Activated CD8-positive, alpha-beta T cell treated with anti-CD3 and anti-CD28 coated beads, Interleukin-2, amount 10 ng/mL, durations not matched to agents 7 days and 5 days (primary cell): ENCODE data around the gene WSCD2. TPM values are rescaled to one million over a fixed set of nuclear protein-coding genes. Genes with fewer than 3 reads are reported as not detected.

Experiments used
- ATAC-seq: fragments of 150-1000 bp; cut with Tn5 transposase; one replicate; pipeline ENCODE4 v1.10.0; 2021; ENCODE audit warnings: moderate library complexity
- CTCF ChIA-PET: fragments of 350-600 bp; sonication (Branson Sonifier 250); formaldehyde crosslinking; loops from one replicate; lab custom pipeline; 2021; ENCODE audit warnings: antibody characterized with exemption; lab: Charles Lee
- POLR2A ChIA-PET: fragments of 350-600 bp; sonication (Branson Sonifier 250); formaldehyde crosslinking; loops from one replicate; lab custom pipeline; 2021; ENCODE audit warnings: antibody characterized with exemption; lab: Charles Lee
- DNase-seq: peaks from one replicate; pipeline ENCODE4 v3.0.0-alpha.2; 2020
- H3K27ac Mint-ChIP-seq: one replicate; pipeline ENCODE4 v1.8.0; 2021; ENCODE audit warnings: mild to moderate bottlenecking, mixed read lengths
- H3K27me3 Mint-ChIP-seq: one replicate; pipeline ENCODE4 v1.8.0; 2021; ENCODE audit warnings: low read depth, mixed read lengths
- H3K36me3 Mint-ChIP-seq: one replicate; pipeline ENCODE4 v1.8.0; 2021; ENCODE audit warnings: low read depth, mixed read lengths
- H3K4me1 Mint-ChIP-seq: one replicate; pipeline ENCODE4 v1.8.0; 2021; ENCODE audit warnings: low read depth, mixed read lengths
- H3K4me3 Mint-ChIP-seq: one replicate; pipeline ENCODE4 v1.8.0; 2021; ENCODE audit warnings: mild to moderate bottlenecking, mixed read lengths
- H3K9me3 Mint-ChIP-seq: one replicate; pipeline ENCODE4 v1.8.0; 2022; ENCODE audit warnings: mixed read lengths; ENCODE audit not compliant: insufficient read depth
- total RNA-seq, 2 experiments: library from RNA; stranded (reverse); gene quantifications; one replicate each; pipeline ENCODE4 v1.2.3, GENCODE V29; 2021

The WSCD2 gene
- total RNA-seq, 2 experiments from 2014 or later: not detected

- Mint-ChIP-seq H3K27ac (no peak overlapping the region), H3K36me3 (no peaks in the 10 kb centered on the region), H3K9me3 (no peaks in the 10 kb centered on the region), H3K4me3 (no peak overlapping the region), H3K27me3 (peaks cover 2% of the 10 kb centered on the region), H3K4me1 (no peaks in the 10 kb centered on the region)
- ATAC-seq: no peak
- ChIA-PET CTCF (no interaction called here), POLR2A (no interaction called here)
- DNase-seq: no peak
Observed at GRCh38 chr12:108191938-108192337, 62.9 kb downstream of the WSCD2 start.

GRCh38 chr12:108193493-108193892 is 64.4 kb downstream of the WSCD2 start:
- CTCF ChIA-PET: interaction anchor here (2.0 kb wide), 1 partner anchor 11 kb away, joined by 7 read pairs; no protein-coding TSS in a partner anchor
- POLR2A ChIA-PET: no interaction called here
- H3K27me3 Mint-ChIP-seq: no peaks in the 10 kb centered on the region
- DNase-seq (no peak), ATAC-seq (no peak)
- H3K36me3 Mint-ChIP-seq: no peaks in the 10 kb centered on the region
- no peak overlapping the region for H3K4me3 Mint-ChIP-seq
- no peaks in the 10 kb centered on the region for H3K9me3 Mint-ChIP-seq
- H3K27ac Mint-ChIP-seq: no peak overlapping the region
- H3K4me1 Mint-ChIP-seq: no peaks in the 10 kb centered on the region

- Mint-ChIP-seq H3K4me3 (no peak overlapping the region), H3K27ac (no peak overlapping the region), H3K36me3 (no peaks in the 10 kb centered on the region), H3K4me1 (no peaks in the 10 kb centered on the region), H3K27me3 (no peaks in the 10 kb centered on the region), H3K9me3 (no peaks in the 10 kb centered on the region)
- peak; percentile 31 for DNase-seq
- no peak for ATAC-seq
- CTCF ChIA-PET: interaction anchor here (0.7 to 2.0 kb wide), 3 partner anchors 11 to 203 kb away, joined by 3 to 7 read pairs (median 3); no protein-coding TSS in a partner anchor
- POLR2A ChIA-PET: no interaction called here
Observed at GRCh38 chr12:108193917-108194316, 64.8 kb downstream of the WSCD2 start.

GRCh38 chr12:108194585-108194984 is 65.5 kb downstream of the WSCD2 start:
- no peak for ATAC-seq
- no peaks in the 10 kb centered on the region for H3K27me3 Mint-ChIP-seq
- H3K36me3 Mint-ChIP-seq: no peaks in the 10 kb centered on the region
- CTCF ChIA-PET: interaction anchor here (0.7 to 2.0 kb wide), 5 partner anchors 12 to 203 kb away, joined by 3 to 7 read pairs (median 3); no protein-coding TSS in a partner anchor
- no peak overlapping the region for H3K27ac Mint-ChIP-seq
- H3K4me3 Mint-ChIP-seq: no peak overlapping the region
- DNase-seq: no peak
- no peaks in the 10 kb centered on the region for H3K4me1 Mint-ChIP-seq
- POLR2A ChIA-PET: no interaction called here
- no peaks in the 10 kb centered on the region for H3K9me3 Mint-ChIP-seq

GRCh38 chr12:108196319-108196718 is 67.2 kb downstream of the WSCD2 start:
- no peaks in the 10 kb centered on the region for H3K36me3 Mint-ChIP-seq
- no peak for ATAC-seq
- POLR2A ChIA-PET: no interaction called here
- H3K9me3 Mint-ChIP-seq: no peaks in the 10 kb centered on the region
- H3K4me3 Mint-ChIP-seq: no peak overlapping the region
- no peak overlapping the region for H3K27ac Mint-ChIP-seq
- no peak for DNase-seq
- H3K4me1 Mint-ChIP-seq: no peaks in the 10 kb centered on the region
- CTCF ChIA-PET: interaction anchor here (1.0 kb wide), 1 partner anchor 312 kb away, joined by 3 read pairs; no protein-coding TSS in a partner anchor
- H3K27me3 Mint-ChIP-seq: peaks cover 7% of the 10 kb centered on the region

GRCh38 chr12:108196921-108197320 is 67.8 kb downstream of the WSCD2 start:
- ATAC-seq (no peak), DNase-seq (no peak)
- H3K4me3 Mint-ChIP-seq: no peak overlapping the region
- H3K4me1 Mint-ChIP-seq: no peaks in the 10 kb centered on the region
- peaks cover 7% of the 10 kb centered on the region for H3K27me3 Mint-ChIP-seq
- POLR2A ChIA-PET: no interaction called here
- H3K9me3 Mint-ChIP-seq: no peaks in the 10 kb centered on the region
- CTCF ChIA-PET: no interaction called here
- no peak overlapping the region for H3K27ac Mint-ChIP-seq
- H3K36me3 Mint-ChIP-seq: no peaks in the 10 kb centered on the region

GRCh38 chr12:108198043-108198442 is 69.0 kb downstream of the WSCD2 start:
- no peak overlapping the region for H3K4me3 Mint-ChIP-seq
- H3K4me1 Mint-ChIP-seq: no peaks in the 10 kb centered on the region
- no peak overlapping the region for H3K27ac Mint-ChIP-seq
- peaks cover 9% of the 10 kb centered on the region for H3K27me3 Mint-ChIP-seq
- ChIA-PET POLR2A (no interaction called here), CTCF (no interaction called here)
- H3K9me3 Mint-ChIP-seq: no peaks in the 10 kb centered on the region
- no peak for DNase-seq
- no peak for ATAC-seq
- H3K36me3 Mint-ChIP-seq: no peaks in the 10 kb centered on the region

- no peak overlapping the region for H3K27ac Mint-ChIP-seq
- DNase-seq: no peak
- no peaks in the 10 kb centered on the region for H3K36me3 Mint-ChIP-seq
- CTCF ChIA-PET: no interaction called here
- H3K9me3 Mint-ChIP-seq: no peaks in the 10 kb centered on the region
- H3K27me3 Mint-ChIP-seq: peaks cover 11% of the 10 kb centered on the region
- no peaks in the 10 kb centered on the region for H3K4me1 Mint-ChIP-seq
- no peak overlapping the region for H3K4me3 Mint-ChIP-seq
- no peak for ATAC-seq
- POLR2A ChIA-PET: no interaction called here
Observed at GRCh38 chr12:108199106-108199505, 70.0 kb downstream of the WSCD2 start.

- no peak for ATAC-seq
- Mint-ChIP-seq H3K4me1 (no peaks in the 10 kb centered on the region), H3K27me3 (peaks cover 13% of the 10 kb centered on the region), H3K36me3 (no peaks in the 10 kb centered on the region), H3K4me3 (no peak overlapping the region), H3K9me3 (no peaks in the 10 kb centered on the region), H3K27ac (no peak overlapping the region)
- DNase-seq: no peak
- CTCF ChIA-PET: interaction anchor here (0.6 to 2.5 kb wide), 2 partner anchors 13 to 211 kb away, joined by 3 to 7 read pairs; no protein-coding TSS in a partner anchor
- POLR2A ChIA-PET: no interaction called here
Observed at GRCh38 chr12:108201808-108202207, 72.7 kb downstream of the WSCD2 start.

GRCh38 chr12:108204117-108204987 is 75.3 kb downstream of the WSCD2 start:
- H3K27me3 Mint-ChIP-seq: peaks cover 17% of the 10 kb centered on the region
- H3K4me3 Mint-ChIP-seq: no peak overlapping the region
- no peaks in the 10 kb centered on the region for H3K9me3 Mint-ChIP-seq
- DNase-seq (no peak), ATAC-seq (no peak)
- no peaks in the 10 kb centered on the region for H3K36me3 Mint-ChIP-seq
- no peak overlapping the region for H3K27ac Mint-ChIP-seq
- ChIA-PET CTCF (no interaction called here), POLR2A (no interaction called here)
- no peaks in the 10 kb centered on the region for H3K4me1 Mint-ChIP-seq

GRCh38 chr12:108205864-108206263 is 76.8 kb downstream of the WSCD2 start:
- ChIA-PET POLR2A (no interaction called here), CTCF (no interaction called here)
- Mint-ChIP-seq H3K4me3 (no peak overlapping the region), H3K4me1 (no peaks in the 10 kb centered on the region), H3K9me3 (no peaks in the 10 kb centered on the region), H3K27ac (no peak overlapping the region), H3K27me3 (peaks cover 14% of the 10 kb centered on the region), H3K36me3 (no peaks in the 10 kb centered on the region)
- ATAC-seq (no peak), DNase-seq (no peak)
